Measurements from ENCODE around the gene ANO3. TPM values are rescaled to one million over a fixed set of nuclear protein-coding genes. Genes with fewer than 3 reads are reported as not detected.

Gene ANO3
- total RNA-seq, 3 donors from 2014 or later (not counting 1 experiment from before 2014, with no cell fraction given): not detected

DNA sequence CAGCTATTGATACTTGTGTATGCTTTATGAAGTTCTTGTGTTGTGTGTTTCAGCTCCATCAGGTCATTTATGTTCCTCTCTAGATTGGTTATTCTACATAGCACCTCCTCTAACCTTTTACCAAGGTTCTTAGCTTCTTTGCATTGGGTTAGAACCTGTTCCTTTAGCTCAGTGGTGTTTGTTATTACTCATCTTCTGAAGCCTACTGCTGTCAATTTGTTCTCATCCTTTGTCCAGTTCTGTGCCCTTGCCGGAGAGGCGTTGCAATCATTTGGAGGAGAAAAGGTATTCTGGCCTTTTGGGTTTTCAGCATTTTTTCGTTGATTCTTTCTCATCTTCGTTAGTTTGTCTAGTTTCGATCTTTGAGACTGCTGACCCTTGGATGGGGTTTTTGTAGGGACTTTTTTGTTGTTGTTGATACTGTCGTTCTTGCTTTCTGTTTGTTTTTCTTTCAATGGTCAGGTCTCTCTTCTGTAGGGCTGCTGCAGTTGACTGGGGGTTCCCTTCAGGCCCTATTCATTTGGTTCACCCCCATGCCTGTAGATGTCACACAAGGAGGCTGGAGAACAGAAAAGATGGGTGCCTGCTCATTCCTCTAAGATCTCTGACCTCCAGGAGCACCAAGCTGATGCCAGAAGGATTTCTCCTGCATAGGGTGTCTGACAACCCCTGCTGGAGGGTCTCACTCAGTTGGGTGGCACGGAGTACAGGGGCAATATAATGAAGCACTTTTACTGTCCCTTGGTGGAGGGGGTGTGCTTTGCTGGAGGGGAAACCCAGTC is 276.0 kb downstream of the ANO3 start:
- H3K27ac Mint-ChIP-seq: no peak overlapping the region
- H3K4me3 Mint-ChIP-seq: no peak overlapping the region
- DNase-seq: no peak
- intact Hi-C loops (cut with micrococcal nuclease): no loop called here
- no peak overlapping the region for H3K27ac ChIP-seq (ENCODE audit: low read length)
- H3K4me1 ChIP-seq (ENCODE audit: control insufficient read depth, insufficient read depth, low read length): no peaks in the 10 kb centered on the region
- peaks cover 32 to 36% of the 10 kb centered on the region in 2 donors for H3K9me3 Mint-ChIP-seq
- peaks cover 4% of the 10 kb centered on the region for H3K36me3 Mint-ChIP-seq
- no peaks in the 10 kb centered on the region for H3K36me3 ChIP-seq (ENCODE audit: control insufficient read depth, insufficient read depth, low read length)
- 86% methylated on average over 7 of the region's 7 CpGs for WGBS (ENCODE audit: insufficient coverage)
- H3K4me1 Mint-ChIP-seq: no peaks in the 10 kb centered on the region
- no peaks in the 10 kb centered on the region for H3K27me3 ChIP-seq (ENCODE audit: control insufficient read depth, insufficient read depth, low read length)
- no peaks in the 10 kb centered on the region for H3K27me3 Mint-ChIP-seq (ENCODE audit: low read depth in 2 of 2)
- peaks cover 6% of the 10 kb centered on the region for H3K9me3 ChIP-seq (ENCODE audit: control insufficient read depth, insufficient read depth, low read length)
- H3K4me3 ChIP-seq (ENCODE audit: low read length): no peak overlapping the region
- TF ChIP-seq, protein P1, sequence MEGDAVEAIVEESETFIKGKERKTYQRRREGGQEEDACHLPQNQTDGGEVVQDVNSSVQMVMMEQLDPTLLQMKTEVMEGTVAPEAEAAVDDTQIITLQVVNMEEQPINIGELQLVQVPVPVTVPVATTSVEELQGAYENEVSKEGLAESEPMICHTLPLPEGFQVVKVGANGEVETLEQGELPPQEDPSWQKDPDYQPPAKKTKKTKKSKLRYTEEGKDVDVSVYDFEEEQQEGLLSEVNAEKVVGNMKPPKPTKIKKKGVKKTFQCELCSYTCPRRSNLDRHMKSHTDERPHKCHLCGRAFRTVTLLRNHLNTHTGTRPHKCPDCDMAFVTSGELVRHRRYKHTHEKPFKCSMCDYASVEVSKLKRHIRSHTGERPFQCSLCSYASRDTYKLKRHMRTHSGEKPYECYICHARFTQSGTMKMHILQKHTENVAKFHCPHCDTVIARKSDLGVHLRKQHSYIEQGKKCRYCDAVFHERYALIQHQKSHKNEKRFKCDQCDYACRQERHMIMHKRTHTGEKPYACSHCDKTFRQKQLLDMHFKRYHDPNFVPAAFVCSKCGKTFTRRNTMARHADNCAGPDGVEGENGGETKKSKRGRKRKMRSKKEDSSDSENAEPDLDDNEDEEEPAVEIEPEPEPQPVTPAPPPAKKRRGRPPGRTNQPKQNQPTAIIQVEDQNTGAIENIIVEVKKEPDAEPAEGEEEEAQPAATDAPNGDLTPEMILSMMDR (IDR thresholded peaks at IDR 0.05): no peak
- ATAC-seq: no peak

DNA sequence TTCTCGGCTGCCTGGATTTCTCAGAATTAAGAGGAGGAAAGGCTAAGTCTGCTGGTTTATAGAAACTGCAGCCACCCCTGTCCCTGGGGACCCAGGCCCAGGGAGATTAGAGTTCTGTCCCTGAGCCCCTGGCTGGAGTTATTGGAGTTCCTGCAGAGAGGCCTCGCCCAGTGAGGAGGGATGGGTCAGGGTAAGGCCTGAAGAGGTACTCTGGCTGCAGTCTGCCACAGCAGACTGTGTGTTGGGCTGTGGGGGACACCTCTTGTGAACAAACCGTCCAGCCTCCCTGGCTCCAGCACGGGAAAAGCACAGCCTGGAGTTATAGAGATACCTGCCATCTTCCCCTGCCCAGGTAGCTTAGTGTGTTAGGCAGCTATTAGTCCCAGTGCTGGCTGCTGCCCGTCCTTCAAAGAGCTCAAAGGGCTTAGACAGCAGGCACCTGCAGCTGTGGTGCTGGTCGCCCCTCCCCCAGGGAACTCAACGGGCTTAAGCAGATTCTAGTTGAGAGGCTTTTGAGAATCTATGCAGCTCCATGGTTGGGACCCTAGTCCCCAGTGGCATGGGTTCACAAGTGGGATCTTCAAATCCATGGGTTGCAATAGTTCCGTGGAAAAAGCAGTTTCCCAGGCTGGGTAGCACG is 276.7 kb downstream of the ANO3 start:
- WGBS (ENCODE audit: insufficient coverage): 82% methylated on average over 9 of the region's 9 CpGs

DNA sequence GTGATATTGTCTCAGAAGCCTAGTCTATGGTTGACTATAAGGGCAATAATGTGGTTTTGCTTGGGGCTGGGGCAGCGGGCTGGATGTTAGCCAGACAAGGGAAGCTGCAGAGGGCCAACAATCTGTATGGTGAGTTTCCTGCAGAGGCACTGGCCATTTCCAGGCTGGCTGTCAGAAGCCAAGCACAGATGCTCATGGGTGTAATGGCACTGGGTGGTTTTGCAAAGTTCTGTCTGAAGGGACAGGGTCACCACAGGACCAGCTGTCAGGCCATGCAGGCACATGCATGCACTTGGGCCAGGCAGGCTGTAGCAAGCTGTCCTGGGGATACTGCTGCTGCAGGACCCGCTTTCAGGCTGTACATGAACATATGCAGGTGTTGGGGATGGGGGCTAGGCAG is 281.8 kb downstream of the ANO3 start:
- ATAC-seq (no peak), DNase-seq (no peak)
- Mint-ChIP-seq H3K4me3 (no peak overlapping the region), H3K4me1 (no peaks in the 10 kb centered on the region), H3K36me3 (peaks cover 4% of the 10 kb centered on the region), H3K27ac (no peak overlapping the region), H3K9me3 (peaks cover 20 to 30% of the 10 kb centered on the region in 2 donors), H3K27me3 (ENCODE audit: low read depth in 2 of 2) (no peaks in the 10 kb centered on the region)
- H3K27me3 ChIP-seq (ENCODE audit: control insufficient read depth, insufficient read depth, low read length): no peaks in the 10 kb centered on the region
- no peak overlapping the region for H3K4me3 ChIP-seq (ENCODE audit: low read length)
- H3K4me1 ChIP-seq (ENCODE audit: control insufficient read depth, insufficient read depth, low read length): no peaks in the 10 kb centered on the region
- 77% methylated on average over 2 of the region's 2 CpGs for WGBS (ENCODE audit: insufficient coverage)
- peaks cover under 1% of the 10 kb centered on the region for H3K9me3 ChIP-seq (ENCODE audit: control insufficient read depth, insufficient read depth, low read length)
- no peak overlapping the region for H3K27ac ChIP-seq (ENCODE audit: low read length)
- H3K36me3 ChIP-seq (ENCODE audit: control insufficient read depth, insufficient read depth, low read length): no peaks in the 10 kb centered on the region
- intact Hi-C loops (cut with micrococcal nuclease): no loop called here
- TF ChIP-seq, protein P1 (IDR thresholded peaks at IDR 0.05): no peak

More for the DNA sequence above, 276.7 kb downstream of the ANO3 start:
- ATAC-seq (no peak), DNase-seq (no peak)
- Mint-ChIP-seq H3K27me3 (ENCODE audit: low read depth in 2 of 2) (no peaks in the 10 kb centered on the region), H3K9me3 (peaks cover 32 to 41% of the 10 kb centered on the region in 2 donors), H3K36me3 (peaks cover 4% of the 10 kb centered on the region), H3K27ac (no peak overlapping the region), H3K4me3 (no peak overlapping the region), H3K4me1 (no peaks in the 10 kb centered on the region)
- no peak overlapping the region for H3K4me3 ChIP-seq (ENCODE audit: low read length)
- intact Hi-C loops (cut with micrococcal nuclease): no loop called here
- peaks cover 6% of the 10 kb centered on the region for H3K9me3 ChIP-seq (ENCODE audit: control insufficient read depth, insufficient read depth, low read length)
- H3K27ac ChIP-seq (ENCODE audit: low read length): no peak overlapping the region
- H3K4me1 ChIP-seq (ENCODE audit: control insufficient read depth, insufficient read depth, low read length): no peaks in the 10 kb centered on the region
- H3K27me3 ChIP-seq (ENCODE audit: control insufficient read depth, insufficient read depth, low read length): no peaks in the 10 kb centered on the region
- H3K36me3 ChIP-seq (ENCODE audit: control insufficient read depth, insufficient read depth, low read length): no peaks in the 10 kb centered on the region
- TF ChIP-seq, protein P1 (IDR thresholded peaks at IDR 0.05): no peak

Data from natural killer cell (primary cell).